Stomach (tissue), 4 donors: Measurements from ENCODE around the gene TBL3.

Experiments used
- EP300 ChIP-seq: sonication (generic); formaldehyde crosslinking; IDR thresholded peaks from one replicate; pipeline ENCODE4 v1.6.1; 2017; ENCODE audit warnings: antibody characterized with exemption
- POLR2A ChIP-seq, 4 donors: fragments of 450-650 bp; IDR thresholded peaks; one replicate each; pipeline ENCODE4 v1.6.1; 2016; ENCODE audit warnings: antibody characterized with exemption in 4 of 4, control low read depth in 2 of 4, mild to moderate bottlenecking in 1 of 4, moderate library complexity in 1 of 4
- POLR2AphosphoS5 ChIP-seq, 3 donors: sonication (generic); formaldehyde crosslinking; IDR thresholded peaks; one replicate each; pipeline ENCODE4 v1.6.1; 2016; ENCODE audit warnings: antibody characterized with exemption in 3 of 3
- TF ChIP-seq, protein P1 (sequence below), 7 experiments: fragments of 450-650 bp in 4 of 7; fragments of 200-600 bp in 3 of 7; sonication (generic) in 3 of 7; IDR thresholded peaks; one replicate each; pipeline ENCODE4 v1.5.1; 2016 to 2019; ENCODE audit warnings: antibody characterized with exemption in 7 of 7, control low read depth in 2 of 7, mild to moderate bottlenecking in 1 of 7

DNA sequence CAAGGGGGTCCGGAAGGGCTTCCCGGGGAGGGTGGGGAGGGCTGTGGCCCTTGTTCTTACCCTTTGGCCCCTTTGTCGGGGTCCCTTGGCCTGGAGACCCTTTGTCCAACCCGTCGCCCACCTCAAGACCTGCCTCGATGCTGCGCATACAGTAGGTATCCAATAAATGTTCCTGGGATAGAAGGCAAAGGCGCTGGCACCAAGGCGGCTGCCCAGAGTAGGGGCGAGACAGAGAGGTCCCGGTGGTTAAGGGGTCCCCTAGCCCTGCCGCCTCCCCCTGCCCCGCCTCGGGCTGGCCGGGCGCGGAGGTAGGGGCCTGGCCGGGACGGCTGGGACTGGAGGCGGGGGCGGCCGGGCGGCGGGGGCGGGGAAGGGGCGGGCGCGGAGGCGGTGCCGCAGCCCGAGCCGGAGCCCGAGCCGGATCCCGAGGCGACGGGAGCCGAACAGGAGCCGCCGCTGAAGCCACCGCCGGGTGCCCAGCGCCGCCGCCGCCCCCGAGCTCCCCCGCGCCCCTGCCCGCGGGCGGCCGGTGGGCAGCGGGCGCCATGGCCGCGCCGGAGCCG is 54.7 kb downstream of the TBL3 start, which contains the start of gene NHERF2:
- TF ChIP-seq POLR2A (IDR thresholded peaks at IDR 0.05) (no peak), POLR2AphosphoS5 (IDR thresholded peaks at IDR 0.05) (no peak), EP300 (no peak)
- TF ChIP-seq, protein P1, sequence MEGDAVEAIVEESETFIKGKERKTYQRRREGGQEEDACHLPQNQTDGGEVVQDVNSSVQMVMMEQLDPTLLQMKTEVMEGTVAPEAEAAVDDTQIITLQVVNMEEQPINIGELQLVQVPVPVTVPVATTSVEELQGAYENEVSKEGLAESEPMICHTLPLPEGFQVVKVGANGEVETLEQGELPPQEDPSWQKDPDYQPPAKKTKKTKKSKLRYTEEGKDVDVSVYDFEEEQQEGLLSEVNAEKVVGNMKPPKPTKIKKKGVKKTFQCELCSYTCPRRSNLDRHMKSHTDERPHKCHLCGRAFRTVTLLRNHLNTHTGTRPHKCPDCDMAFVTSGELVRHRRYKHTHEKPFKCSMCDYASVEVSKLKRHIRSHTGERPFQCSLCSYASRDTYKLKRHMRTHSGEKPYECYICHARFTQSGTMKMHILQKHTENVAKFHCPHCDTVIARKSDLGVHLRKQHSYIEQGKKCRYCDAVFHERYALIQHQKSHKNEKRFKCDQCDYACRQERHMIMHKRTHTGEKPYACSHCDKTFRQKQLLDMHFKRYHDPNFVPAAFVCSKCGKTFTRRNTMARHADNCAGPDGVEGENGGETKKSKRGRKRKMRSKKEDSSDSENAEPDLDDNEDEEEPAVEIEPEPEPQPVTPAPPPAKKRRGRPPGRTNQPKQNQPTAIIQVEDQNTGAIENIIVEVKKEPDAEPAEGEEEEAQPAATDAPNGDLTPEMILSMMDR (IDR thresholded peaks at IDR 0.05) = no peak
